SK-N-SH (cell line): Measurements from ENCODE around the gene CEACAM5.

Experiments
- EP300 ChIP-seq, 2 experiments: IDR thresholded peaks; 2 replicates each; pipeline versions ENCODE4 v1.4.0 to v1.6.1; 2012; ENCODE audit warnings: borderline replicate concordance in 1 of 2, low read depth in 1 of 2, low read length in 1 of 2
- RAD21 ChIP-seq: IDR thresholded peaks from 2 replicates; pipeline ENCODE4 v1.6.1; 2012; ENCODE audit warnings: mild to moderate bottlenecking, low read length
- REST ChIP-seq: IDR thresholded peaks from 2 replicates; pipeline ENCODE4 v1.6.1; 2012; ENCODE audit warnings: mild to moderate bottlenecking, low read depth, low read length, moderate library complexity
- TAF1 ChIP-seq: IDR thresholded peaks from 2 replicates; pipeline ENCODE4 v1.6.1; 2012; ENCODE audit warnings: low read depth, mild to moderate bottlenecking, low read length, moderate library complexity, borderline replicate concordance
- TEAD4 ChIP-seq: IDR thresholded peaks from 2 replicates; pipeline ENCODE4 v1.4.0; 2012; ENCODE audit warnings: mild to moderate bottlenecking, borderline replicate concordance; ENCODE audit not compliant: insufficient read depth
- TF ChIP-seq, protein P1 (sequence below): fragments of 200-600 bp; sonication (generic); IDR thresholded peaks from 2 replicates; pipeline ENCODE4 v1.6.1; 2017; ENCODE audit warnings: antibody characterized with exemption, mild to moderate bottlenecking, moderate library complexity

DNA sequence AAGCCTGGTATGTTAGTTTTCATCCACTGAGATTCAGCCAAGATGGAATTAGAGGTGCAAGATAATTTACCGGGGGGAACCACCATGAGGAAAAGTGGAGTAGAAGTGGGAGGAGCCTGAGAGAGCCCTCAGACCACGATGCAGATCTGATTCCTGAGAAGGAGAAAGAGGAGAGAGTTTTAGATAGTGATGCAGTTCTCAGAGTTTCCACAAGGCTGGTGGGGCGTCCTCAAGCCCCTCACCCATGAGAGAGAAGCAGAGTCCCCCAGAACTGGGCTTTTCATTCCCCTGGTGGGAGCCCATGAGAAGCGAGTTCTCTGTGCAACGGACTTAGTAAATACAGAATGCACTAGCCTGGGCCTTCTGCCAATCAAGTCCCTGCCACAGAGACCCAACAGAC lies 18.1 kb downstream of the CEACAM5 start:
- TF ChIP-seq, protein P1, sequence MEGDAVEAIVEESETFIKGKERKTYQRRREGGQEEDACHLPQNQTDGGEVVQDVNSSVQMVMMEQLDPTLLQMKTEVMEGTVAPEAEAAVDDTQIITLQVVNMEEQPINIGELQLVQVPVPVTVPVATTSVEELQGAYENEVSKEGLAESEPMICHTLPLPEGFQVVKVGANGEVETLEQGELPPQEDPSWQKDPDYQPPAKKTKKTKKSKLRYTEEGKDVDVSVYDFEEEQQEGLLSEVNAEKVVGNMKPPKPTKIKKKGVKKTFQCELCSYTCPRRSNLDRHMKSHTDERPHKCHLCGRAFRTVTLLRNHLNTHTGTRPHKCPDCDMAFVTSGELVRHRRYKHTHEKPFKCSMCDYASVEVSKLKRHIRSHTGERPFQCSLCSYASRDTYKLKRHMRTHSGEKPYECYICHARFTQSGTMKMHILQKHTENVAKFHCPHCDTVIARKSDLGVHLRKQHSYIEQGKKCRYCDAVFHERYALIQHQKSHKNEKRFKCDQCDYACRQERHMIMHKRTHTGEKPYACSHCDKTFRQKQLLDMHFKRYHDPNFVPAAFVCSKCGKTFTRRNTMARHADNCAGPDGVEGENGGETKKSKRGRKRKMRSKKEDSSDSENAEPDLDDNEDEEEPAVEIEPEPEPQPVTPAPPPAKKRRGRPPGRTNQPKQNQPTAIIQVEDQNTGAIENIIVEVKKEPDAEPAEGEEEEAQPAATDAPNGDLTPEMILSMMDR: no peak
- TF ChIP-seq EP300 (IDR thresholded peaks at IDR 0.05; ENCODE audit: borderline replicate concordance in 1 of 2, low read depth in 1 of 2, low read length in 1 of 2): no peak
- TF ChIP-seq TEAD4: no peak
- no peak for TF ChIP-seq REST
- TF ChIP-seq RAD21: no peak
- TF ChIP-seq TAF1: no peak
